GM19324 (cell line): Measurements from ENCODE around the gene LTB.
"Not testable (repeated sequence)": the region's sequence is repeated elsewhere in the genome, so short reads cannot be mapped to it uniquely, and the experiment has no call there.

Experiments used
- ATAC-seq: cut with Tn5 transposase; IDR thresholded peaks from one replicate; pipeline ENCODE4 v1.9.1; 2021; ENCODE audit warnings: mild to moderate bottlenecking, moderate library complexity; ENCODE audit not compliant: unreplicated experiment, low FRiP score

Gene LTB

DNA sequence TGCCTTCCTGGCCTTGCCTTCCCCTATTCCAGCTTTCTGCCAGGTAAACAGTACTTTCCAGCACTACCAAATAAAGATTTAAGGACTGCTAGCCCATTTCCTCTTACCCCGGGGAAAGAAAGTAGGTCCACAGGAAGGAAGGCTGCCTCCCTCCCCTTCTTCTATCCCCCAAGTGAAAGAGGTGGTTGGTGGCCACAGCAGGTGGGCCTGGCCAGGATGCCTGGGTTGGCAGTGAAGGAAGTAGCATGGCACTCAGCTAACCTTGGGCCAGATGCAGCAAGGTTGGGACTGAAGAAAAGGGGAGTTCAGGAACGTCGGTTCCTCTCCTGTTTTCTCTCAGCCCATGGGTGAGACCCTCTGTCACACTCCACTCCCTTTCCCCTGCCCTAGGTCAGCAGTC lies 25.9 kb downstream of the LTB start:
- no peak for ATAC-seq

DNA sequence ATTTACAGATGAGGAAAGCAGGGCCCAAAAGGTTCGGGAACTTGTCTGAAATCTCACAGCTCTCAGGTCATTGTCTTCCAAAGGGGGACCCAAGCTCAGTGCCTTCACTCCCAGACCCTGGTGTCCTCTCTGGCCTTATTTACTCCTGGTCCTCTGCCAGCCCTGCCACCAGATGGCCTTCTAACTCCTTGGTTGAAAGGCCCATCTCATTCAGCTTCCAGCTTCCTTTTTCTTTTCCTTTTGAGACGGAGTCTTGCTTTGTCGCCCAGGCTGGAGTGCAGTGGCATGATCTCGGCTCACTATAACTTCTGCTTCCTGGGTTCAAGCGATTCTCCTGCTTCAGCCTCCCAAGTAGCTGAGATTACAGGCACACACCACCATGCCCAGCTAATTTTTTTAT lies 30.9 kb downstream of the LTB start:
- ATAC-seq, result not testable (repeated sequence)

DNA sequence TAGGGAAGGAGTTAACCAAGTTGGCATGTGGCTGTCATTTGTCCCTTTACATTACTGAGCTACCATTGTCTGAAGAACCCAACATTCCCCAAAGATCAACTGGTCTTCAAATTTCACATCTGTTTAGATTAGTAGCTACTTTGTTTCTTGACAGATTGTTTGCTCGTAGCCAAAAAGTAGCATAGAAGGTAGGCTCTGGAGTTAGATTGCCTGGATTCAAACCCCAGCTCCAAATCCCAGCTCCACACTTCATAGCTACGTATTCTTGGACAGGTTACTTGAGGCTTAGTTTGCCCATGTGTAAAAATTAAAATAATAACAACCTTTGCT lies 33.7 kb downstream of the LTB start:
- ATAC-seq, result no peak

DNA sequence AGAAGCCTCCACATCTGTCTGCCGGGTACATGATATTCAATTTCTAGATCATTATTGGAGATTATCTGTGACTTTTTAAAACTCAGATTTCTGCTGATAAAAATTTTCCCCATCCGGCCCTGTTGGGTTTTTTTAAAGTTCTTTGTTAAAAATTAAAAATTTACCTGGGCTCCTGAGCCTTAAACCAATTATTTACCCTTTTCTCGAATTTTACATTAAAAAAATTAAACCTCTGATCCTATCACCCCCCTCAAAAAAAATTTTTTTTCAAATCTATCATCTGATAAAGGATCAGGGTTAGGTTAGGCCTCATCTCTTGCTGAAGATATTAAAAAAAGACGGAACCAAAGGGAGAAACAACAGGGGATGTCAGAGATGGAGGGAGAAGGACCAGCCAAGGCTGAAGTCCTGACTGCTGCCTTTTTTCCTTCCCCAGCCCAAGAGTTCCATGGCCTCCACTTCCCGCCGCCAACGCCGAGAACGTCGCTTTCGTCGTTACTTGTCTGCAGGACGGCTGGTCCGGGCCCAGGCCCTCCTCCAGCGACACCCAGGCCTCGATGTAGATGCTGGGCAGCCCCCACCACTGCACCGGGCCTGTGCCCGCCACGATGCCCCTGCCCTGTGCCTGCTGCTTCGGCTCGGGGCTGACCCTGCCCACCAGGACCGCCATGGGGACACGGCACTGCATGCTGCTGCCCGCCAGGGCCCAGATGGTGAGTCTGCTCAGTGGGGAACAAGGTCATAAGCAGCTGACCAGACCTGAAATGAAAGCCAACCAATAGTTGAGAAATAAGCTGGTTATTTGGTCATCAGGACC lies 34.3 kb downstream of the LTB start:
- ATAC-seq, result no peak

DNA sequence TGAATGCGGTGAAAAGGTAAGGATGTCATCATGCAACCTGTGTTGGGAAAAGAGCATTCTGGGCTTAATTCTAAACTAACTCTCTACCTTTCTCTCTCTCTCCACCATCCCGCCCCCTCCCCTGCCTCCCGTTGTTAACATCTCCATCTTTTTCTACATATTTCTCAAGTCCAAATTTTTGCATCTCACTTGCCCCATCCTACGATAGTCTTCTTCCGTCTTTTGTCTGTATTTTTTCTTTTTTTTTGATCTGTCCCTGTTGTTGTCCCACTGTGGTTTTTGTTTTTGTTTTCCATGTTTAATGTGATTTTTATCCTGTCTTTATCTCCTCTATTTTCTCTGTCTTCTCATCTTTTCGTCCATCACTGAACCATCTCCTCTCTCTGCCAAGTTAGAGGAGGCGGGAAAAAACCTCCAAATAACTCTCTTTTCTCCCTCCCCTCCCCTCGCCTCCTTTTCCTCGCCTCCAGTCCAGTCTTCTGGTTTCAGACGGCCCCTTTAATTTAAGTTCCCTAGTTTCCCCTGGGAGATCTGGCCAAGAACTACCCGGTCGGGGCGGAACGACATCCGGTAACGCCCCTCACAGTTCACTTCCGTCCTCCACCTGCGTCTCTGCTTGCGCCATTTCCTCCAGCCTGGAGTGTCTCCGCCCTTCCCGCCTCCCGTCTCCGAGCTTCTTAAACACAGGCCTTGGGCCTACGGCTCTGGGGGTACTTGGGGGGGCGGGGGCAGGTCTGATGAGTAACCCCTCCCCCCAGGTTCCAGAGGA lies 35.1 kb downstream of the LTB start, which contains the start of gene NFKBIL1:
TSS of gene NFKBIL1 (plus strand) at position 651 of the 769 bp plus-strand sequence. CDS start at position 738, 87 bp downstream.
- peak; percentile 76 for ATAC-seq

DNA sequence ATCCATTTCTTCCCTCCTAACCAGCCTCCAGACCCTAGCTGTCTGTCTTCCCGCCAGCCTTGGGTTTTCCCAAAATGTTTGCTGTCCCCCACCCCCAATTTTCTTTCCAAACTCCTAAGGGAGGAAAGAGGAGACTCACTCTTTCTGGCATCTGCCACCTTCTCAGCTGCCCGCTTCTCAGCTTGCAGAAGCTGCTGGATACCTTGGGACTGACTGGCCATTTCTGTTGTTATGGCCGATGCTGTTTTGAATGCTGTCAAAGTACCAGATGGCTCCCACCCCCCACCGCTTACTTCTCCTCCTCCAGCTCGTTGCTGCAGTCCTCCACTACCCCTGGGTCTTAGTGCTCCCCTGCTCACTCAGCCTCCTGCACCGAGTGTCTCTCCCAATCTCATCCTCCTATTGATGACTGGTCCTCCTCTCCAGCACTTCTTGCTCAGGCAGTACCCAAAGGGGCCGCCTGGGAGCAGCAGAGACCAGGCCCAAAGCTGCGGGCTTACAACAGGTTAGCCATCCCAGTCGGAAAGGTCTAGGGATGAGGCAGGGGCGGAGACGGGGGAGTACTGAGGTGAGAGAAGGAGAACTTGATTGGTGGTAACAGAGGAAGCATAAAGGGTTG lies 35.8 kb downstream of the LTB start, which contains the start of gene ATP6V1G2:
TSS of gene ATP6V1G2 (minus strand) at position 270 of the 619 bp plus-strand sequence. CDS start at position 221, 49 bp downstream.
- ATAC-seq, result no peak

DNA sequence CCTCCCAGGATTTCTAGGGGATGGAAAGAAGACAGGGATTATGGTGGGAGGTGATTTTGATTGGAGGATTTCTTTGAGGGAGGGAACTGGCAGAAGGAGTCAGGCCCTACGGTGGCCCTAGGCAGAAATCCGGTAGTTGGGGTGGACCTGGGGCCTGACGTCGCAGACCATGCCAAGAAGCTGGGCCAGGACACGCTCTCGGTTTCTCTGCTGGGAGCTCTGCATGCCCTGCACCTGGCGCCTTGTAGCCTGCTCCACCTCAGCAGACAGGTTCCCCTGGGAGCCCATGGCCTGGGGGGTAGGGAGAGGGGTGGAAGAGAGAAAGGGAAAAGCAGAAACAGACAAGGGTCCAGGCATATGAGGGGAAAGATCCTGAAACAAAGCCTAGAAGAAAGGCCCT lies 36.9 kb downstream of the LTB start:
- no peak for ATAC-seq

DNA sequence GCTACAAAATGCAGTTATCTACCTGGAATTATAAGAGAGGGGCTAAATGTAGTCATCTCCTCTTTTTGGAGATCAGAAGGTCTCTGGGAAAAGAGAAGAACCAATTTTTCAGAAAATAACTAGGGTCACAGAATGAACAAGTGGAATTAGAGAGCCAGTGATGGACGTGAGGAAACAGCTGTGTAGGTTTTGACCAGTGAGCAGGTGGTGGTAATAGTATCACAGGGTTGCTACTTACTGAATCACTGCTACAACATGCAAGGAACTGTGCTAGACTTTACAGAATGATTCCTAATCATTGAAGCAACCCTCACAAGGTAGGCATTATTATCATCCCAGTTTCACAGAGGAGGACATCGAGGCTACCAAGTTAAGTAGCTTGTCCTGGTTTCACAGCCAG lies 37.5 kb downstream of the LTB start:
- no peak for ATAC-seq

DNA sequence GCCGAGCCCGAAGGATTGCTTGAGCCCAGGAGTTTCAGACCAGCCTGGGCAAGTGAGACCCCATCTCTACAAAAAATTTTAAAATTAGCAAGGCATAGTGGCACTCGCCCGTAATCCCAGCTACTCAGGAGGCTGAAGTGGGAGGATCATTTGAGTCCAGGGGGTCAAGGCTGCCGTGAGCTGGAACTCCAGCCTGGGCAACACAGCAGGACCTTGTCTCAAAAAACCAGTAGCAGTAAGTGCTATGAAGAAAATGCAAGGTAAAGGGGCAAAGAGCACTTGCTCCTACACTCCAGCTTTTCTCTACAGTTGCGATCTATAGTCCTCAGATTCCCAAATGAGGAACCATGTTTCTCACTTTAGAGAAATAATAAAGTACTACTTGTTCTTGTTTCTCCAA lies 38.6 kb downstream of the LTB start:
- ATAC-seq, result no peak

DNA sequence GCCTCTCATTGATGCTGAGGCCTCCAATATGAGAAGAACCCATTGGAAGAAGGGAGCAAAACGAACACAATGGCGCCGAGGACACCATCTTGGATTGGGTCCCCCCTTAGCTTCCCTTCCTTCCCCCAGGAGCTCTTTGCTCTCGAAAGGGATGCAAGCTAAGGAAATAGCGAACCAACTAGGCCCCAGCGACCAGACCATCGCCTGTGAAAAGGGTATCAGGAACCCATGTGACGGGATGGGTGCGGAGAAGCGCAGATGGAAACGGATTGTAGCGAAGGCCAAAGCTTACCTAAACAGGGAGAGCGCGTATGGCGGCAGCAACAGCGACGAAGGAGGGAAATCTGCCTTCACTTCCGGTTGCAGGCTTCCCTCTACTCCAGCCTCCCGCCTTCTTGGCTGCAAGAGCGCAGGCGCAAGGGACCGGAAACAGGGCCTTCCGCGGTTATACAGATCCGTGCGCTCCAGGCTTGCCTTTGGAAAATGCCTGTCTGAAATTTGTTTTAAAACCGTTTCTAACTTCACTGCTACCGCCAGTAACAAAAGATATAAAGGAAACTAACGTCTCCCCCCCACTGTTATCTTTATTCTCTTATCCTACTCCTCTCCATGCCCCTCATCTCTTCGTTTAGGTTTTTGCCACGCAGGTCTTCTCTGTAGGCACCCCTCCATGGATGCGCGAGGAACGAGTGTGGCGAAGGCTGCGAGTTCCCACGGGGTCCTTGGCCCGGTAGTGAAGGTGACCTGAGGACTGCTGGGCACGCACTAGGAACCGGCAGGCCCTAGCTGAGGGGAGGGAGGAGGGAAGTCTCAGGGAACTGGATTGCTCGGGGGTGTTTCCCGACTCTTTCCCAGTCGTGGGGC lies 40.3 kb downstream of the LTB start, which contains the start of gene DDX39B:
TSS of gene DDX39B (minus strand) at position 346 of the 864 bp plus-strand sequence. CDS start 1,471 bp downstream, outside the sequence.
- ATAC-seq, result peak; percentile 79

DNA sequence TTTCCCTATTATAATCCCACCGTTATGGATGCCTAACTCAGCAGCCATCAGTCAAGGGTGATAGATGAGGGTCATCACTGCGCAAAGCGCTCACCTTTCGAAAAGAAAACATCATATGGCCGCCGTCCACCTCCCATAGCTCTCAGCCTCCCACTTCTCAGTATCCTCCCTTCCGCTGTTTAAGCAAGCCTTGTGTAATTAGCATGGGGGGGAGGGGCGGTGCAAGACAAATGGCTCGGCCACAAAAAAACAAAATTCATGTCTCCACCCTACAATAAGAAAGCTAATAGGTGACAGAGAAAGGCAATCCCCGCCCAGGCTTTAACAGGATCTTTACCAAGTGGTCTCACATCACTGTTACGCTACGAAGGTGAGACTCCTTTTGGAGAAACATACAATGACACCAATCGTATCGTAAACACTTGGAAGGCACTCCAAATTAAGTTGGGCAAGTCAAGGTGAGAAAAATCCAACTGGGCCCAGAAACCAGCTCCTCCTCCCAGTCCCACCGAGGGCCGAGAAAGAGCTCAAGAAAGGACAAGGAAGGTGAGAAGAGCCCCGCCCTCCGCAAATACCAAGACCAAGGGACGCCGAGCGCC lies 41.1 kb downstream of the LTB start:
- peak; percentile 17 for ATAC-seq

DNA sequence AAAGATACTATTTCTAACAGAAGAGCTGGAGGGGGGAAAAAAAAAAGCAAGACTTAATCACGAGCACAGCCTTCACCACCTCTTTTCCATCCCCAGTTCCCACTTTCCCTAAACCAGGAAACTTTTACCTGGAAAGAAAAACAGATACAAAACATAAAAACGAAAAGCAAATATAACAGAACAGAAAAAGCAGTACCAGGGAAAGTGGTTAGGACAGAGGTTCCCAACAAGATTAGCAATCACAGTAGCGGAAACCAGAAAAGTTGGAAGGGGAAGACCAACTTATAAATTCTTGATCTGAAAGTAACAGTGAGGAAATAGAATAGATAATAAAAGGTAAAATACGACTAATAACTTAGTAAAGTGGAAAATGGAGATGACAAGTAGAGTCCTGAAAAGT lies 41.6 kb downstream of the LTB start:
- ATAC-seq, result no peak

DNA sequence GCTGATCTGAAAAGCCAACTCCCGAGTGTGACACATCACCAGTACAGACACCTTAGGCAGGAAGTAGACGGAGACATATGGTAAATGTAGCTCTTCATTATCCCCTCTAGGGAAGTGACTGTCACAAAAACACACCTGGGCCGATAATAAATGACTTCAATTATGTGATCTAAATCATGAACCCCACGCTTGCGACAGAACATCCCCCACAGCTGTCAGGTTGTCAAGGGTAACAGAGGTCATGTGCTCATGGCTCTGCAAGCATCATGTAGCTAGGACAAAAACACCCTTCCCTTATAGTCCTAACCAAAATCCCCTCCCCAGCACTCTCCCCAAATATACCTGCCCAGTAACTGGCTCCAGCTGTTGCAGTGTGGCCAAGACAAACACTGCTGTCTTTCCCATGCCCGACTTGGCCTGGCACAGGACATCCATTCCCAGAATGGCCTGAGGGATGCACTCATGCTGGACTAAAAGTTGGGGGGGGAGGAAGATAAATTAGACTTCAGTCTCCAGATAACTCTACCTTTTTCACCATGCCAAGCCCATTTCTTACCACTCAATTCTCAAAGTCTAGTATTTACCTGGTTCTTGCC lies 43.3 kb downstream of the LTB start:
- ATAC-seq, result no peak

DNA sequence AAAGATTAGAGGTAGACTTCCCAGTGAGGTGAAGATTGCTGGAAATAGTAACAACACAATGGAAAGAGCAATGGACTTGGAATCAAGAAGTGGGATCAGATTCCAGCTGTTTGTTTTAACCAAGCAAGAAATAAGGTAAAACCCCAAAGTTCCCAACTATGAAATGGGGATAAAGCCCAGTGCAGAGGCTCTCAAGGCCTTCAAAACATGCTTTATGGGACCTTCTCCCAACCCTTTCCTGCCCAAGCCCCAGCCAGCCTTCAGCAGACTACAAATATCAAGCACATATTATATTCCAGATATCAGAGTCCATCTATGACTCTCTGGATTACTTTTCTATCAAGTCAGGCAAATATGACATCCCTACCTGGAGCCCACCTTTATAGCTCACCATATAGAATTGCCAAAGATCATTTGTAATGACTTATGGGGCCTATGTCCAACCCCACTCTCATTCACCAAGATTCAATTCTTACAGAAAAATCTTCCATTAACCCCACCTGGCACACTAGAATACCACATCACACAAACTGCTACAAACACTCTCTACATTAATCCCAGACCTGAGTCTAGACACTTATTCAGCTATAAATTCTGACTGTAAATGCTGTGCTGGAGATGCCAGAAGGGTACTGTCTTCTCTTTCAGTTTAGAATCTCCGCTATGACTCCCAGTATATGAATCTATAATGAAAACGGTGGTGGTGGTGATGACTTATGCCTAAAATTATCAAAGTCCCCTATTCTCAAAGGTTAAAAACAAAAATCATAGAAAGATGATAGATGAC lies 46.5 kb downstream of the LTB start:
- no peak for ATAC-seq

DNA sequence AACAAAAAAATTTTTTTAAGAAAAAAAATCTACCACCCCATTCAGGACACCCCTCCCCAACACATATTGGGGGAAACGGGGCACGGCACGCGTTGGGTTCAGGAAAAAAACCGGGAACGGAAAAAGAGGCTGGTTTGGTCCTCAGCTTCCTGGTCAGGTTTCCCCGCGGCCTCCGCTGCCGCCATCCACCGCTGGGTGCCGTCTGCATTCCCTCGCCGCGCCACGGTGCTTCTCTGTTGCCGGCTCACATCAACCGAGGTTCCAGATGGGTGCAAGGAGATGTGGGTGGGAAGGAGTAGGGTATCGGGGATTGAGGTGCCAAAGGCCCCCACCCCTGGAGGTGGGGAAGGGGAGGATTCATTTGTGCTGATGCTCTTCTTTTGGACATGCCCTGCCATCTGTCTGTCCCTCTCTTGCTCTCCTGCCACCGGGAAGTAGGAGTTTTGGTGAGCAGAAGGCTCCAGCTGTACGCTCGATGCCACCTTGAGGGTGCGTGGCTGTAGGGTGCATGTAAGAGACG lies 47.6 kb downstream of the LTB start:
- no peak for ATAC-seq

DNA sequence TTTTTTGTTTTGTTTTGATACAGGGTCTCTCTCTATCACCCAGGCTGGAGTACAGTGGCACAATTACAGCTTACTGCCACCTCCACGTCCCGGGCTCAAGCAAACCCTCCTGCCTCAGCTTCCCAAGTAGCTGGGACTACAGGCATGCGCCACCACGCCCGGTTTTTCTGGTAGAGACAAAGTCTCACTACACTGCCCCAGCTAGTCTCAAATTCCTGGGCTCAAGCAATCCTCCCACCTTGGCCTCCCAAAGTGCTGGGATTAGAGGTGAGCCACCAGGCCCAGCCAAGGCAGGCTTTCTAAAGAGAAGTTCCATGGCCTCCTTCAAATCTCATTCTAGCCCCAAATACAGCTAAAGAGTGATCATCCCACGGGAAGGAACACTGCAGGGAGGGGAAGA lies 48.2 kb downstream of the LTB start:
- ATAC-seq, result no peak

DNA sequence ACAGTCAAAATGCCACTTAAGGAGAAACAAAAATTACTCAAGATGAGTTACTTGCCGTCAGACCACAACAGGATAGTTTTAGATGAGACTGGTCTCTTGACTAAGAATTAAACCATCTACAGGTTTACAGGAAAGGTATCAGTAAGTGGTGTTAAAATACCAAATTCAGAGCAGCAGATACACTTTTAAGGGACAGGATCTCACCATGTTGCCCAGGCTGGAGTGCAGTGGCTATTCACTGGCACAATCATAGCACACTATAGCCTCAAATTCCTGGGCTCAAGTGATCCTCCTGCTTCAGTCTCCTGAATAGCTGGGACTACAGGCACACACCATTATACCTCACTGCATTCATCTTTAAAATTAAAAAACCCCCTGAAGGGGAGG lies 48.8 kb downstream of the LTB start:
- ATAC-seq, result no peak

DNA sequence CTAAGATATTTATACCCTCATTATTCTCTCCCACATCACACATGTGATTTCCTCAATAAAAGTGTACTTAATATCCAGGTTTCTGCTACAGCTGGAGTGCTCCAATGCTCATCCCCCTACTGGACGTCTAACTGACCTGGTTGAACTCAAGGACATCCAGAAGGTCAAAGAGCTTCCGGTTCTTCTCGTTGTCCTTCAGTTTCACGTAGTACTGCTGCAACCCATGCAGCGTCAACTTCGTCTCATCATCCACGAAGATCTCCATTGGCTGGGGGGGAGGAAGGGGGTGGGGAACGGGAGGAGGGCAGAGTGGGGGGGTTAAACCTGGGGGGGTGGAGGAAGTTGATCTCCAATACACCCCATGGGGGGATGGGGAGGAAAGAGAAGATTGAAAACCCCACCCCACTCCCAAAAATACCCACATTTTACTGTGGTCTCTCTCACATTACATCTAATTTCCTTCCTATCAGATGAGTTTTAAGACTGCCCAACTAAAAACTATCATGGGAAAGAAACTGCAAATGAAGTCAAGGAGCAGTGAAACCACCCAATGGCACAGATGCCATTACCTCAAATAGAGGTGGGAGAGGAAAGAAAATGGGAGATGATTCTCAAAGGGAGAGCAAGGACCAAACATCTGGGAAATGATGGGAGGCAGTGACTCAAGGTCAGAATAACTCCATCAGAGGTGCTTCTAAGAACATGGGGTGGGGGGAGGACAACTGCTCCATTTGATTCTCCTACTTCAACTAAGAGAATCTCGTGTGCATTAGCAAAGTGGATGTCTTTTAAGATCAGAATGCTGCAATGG lies 49.4 kb downstream of the LTB start:
- ATAC-seq, result no peak
